ENCODE measurements around the gene ZSWIM8.

The ZSWIM8 gene

DNA sequence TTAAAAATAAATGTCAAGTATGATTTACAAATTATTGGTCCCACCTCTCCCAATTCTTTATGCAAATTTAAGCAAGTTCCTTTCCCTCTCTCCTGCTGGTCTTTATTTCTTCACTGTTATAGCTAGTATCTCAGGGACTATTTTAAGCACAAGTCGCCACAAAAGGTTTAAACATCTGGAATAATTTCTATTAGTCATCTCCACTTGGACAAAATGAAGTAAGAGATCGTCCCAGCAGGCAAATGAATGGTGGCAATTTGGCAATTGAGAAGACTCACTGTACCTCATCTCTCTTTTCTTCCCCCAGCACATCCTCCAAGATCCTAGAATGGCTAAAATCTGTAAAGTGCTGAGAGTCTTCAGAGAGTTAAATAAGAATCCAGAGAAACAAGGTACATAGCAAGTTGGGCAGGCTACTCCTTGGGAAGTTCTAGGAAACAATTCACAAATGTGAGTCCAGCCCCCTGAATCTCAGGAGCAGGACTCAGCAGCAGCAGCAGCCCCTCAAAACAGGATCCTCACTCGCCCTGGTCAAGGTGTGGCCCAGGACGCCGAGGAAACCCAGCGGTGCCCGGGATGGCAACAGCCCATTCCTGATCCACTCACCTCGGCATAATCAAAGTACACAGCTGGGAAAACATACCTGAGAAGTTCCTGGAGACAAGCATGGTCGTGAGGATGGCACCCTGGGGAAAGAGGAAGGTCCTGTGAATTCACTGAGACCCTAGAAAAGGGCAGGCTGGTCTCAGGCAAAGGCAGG is 56.3 kb downstream of the ZSWIM8 start:
- no peak for DNase-seq

GRCh38 chr10:73842349-73842748 is 56.9 kb downstream of the ZSWIM8 start:
- no peak for DNase-seq

- no peak for DNase-seq
Measured at GRCh38 chr10:73843261-73843660, 57.9 kb downstream of the ZSWIM8 start.

GRCh38 chr10:73847031-73847430 is 61.6 kb downstream of the ZSWIM8 start:
- no peak for DNase-seq

DNA sequence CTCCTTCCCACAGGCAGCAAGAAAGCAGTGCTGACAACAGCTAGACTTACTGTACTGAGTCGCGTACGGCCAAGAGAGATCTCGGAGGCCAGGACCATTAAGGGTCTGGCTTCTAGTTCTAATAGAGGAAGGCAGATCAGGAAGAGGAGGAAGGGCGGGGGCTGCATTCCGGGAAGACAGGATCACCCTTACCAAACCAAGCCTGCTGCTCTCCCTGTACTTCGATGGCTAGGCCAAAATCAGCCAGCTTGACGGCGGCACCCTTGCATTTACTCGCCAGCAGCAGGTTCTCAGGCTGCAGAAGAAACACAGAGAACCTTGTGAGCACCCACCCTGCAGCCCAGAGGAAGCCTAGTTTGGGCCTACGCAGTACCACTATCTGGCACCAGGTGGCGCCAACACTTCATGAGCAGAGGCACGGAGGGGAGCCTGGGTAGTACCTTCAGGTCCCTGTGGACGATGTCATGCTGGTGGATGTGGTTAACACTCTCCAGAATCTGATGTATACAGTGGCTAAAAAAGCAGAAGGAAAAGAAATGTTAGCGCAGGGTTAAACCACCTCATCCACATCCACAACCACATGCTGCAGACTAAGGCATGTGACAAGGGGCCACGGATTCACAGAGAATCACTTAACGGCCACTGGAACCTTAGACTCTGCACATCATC is 63.5 kb downstream of the ZSWIM8 start:
- peak; percentile 74 for DNase-seq

DNA sequence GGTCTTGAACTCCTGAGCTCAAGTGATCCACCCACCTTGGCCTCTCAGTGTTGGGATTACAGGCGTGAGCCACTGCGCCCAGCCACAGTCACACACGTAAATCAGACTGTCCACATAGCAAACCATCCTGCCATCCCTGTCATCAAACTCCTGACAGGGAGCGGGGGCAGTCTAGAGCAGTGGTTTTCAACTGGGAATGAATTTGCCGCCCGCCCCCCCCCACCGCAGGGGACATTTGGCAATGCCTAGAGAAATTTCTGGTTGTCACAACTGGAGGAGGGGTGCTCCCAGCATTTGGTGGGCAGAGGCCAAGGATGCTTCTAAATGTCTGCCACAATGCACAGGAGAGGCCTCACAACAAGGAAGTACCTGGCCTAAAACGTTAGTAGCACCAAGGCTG is 64.8 kb downstream of the ZSWIM8 start:
- DNase-seq = no peak

DNA sequence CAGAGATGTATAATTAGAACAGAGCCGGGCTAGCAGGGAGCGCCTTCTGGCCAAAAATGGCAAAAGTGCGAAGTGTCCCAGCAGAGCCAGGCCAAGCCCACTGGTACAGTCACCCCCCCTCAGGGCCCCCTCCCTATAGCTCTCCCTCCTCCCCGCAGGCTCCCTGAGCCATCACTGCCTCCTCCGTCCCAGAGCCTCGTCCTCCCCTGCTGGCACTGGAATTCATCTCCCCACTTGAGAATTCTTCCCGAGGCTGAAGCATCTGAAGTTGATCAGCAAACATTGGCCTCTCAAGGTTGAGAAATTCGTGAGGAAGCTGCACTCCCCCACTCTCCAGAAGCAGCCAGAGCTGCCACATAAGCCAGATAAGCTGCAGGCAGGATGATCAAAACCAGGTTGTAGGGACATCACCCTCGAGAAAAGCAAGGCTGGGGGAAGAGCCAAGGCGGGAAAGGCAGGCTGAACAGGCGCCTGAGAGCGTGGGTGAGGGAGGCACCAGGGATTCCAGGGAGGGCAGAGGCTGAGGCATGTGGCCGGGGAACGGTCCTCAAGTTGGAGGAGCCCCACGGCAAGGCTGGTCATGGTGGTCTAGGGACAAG is 65.6 kb downstream of the ZSWIM8 start:
- no peak for DNase-seq
